Measurements from ENCODE around the gene MUC5B. TPM values are rescaled to one million over a fixed set of nuclear protein-coding genes. Genes with fewer than 3 reads are reported as not detected.
"Not testable (repeated sequence)": the region's sequence is repeated elsewhere in the genome, so short reads cannot be mapped to it uniquely, and the experiment has no call there.

MUC5B gene
- total RNA-seq, 1 donor from 2014 or later, result 1.2 TPM

GRCh38 chr11:1262172-1263006, 39.5 kb downstream of the MUC5B start:
- peak overlapping the region; percentile 89 for H3K27ac ChIP-seq

GRCh38 chr11:1263010-1263409, 40.1 kb downstream of the MUC5B start:
- Histone ChIP-seq H3K4me1 (peaks cover 12% of the 10 kb centered on the region), H3K36me3 (no peaks in the 10 kb centered on the region), H3K4me3 (peak overlapping the region; percentile 58), H3K27ac (peak overlapping the region; percentile 89), H3K9me3 (no peaks in the 10 kb centered on the region), H3K27me3 (no peaks in the 10 kb centered on the region)
- intact Hi-C loops (cut with DNase I), result no loop called here
- ATAC-seq, result peak; percentile 3
- TF ChIP-seq CTCF (IDR thresholded peaks at IDR 0.05), result no peak
- DNase-seq, result no peak

More at GRCh38 chr11:1262172-1263006, 39.5 kb downstream of the MUC5B start:
- ATAC-seq (peak; percentile 94), DNase-seq (peak; percentile 95)
- Histone ChIP-seq H3K4me1 (peaks cover 12% of the 10 kb centered on the region), H3K9me3 (no peaks in the 10 kb centered on the region), H3K27me3 (no peaks in the 10 kb centered on the region), H3K36me3 (no peaks in the 10 kb centered on the region), H3K4me3 (peak overlapping the region; percentile 58)
- no peak for TF ChIP-seq CTCF (IDR thresholded peaks at IDR 0.05)
- intact Hi-C loops (cut with DNase I), result no loop called here

- DNase-seq; intact Hi-C loops (cut with DNase I); H3K27me3 ChIP-seq; H3K4me3 ChIP-seq; H3K27ac ChIP-seq; H3K9me3 ChIP-seq; H3K36me3 ChIP-seq: not testable (repeated sequence)
- H3K4me1 ChIP-seq, result peaks cover 12% of the 10 kb centered on the region
- TF ChIP-seq CTCF (IDR thresholded peaks at IDR 0.05), result peak; percentile 52
- ATAC-seq, result peak; percentile 27
Measured at GRCh38 chr11:1264444-1264843, 41.6 kb downstream of the MUC5B start.

GRCh38 chr11:1265480-1265879, 42.6 kb downstream of the MUC5B start:
- intact Hi-C loops (cut with DNase I); H3K36me3 ChIP-seq; H3K9me3 ChIP-seq; H3K4me3 ChIP-seq; DNase-seq; H3K27me3 ChIP-seq; ATAC-seq; H3K27ac ChIP-seq: not testable (repeated sequence)
- H3K4me1 ChIP-seq, result peaks cover 12% of the 10 kb centered on the region

- ATAC-seq; H3K27ac ChIP-seq; H3K4me1 ChIP-seq; intact Hi-C loops (cut with DNase I); H3K36me3 ChIP-seq; H3K4me3 ChIP-seq; H3K27me3 ChIP-seq; DNase-seq; H3K9me3 ChIP-seq: not testable (repeated sequence)
Measured at GRCh38 chr11:1266976-1267375, 44.1 kb downstream of the MUC5B start.

GRCh38 chr11:1267441-1268100, 44.7 kb downstream of the MUC5B start:
- no peak overlapping the region for H3K4me3 ChIP-seq
- intact Hi-C loops (cut with DNase I), result no loop called here
- no peak for TF ChIP-seq CTCF (IDR thresholded peaks at IDR 0.05)
- H3K27me3 ChIP-seq, result no peaks in the 10 kb centered on the region
- no peaks in the 10 kb centered on the region for H3K36me3 ChIP-seq
- ATAC-seq, result no peak
- no peaks in the 10 kb centered on the region for H3K9me3 ChIP-seq
- H3K27ac ChIP-seq, result no peak overlapping the region
- peaks cover 7% of the 10 kb centered on the region for H3K4me1 ChIP-seq
- DNase-seq, result no peak

Data from upper lobe of right lung (tissue), 1 donor.